GM19397 (cell line): ENCODE measurements around the gene SLC26A8.
"Not testable (repeated sequence)": the region's sequence is repeated elsewhere in the genome, so short reads cannot be mapped to it uniquely, and the experiment has no call there.

Experiments used
- ATAC-seq: cut with Tn5 transposase; IDR thresholded peaks from one replicate; pipeline ENCODE4 v1.9.1; 2021; ENCODE audit warnings: mild to moderate bottlenecking, moderate library complexity; ENCODE audit not compliant: unreplicated experiment

The SLC26A8 gene

GRCh38 chr6:35916893-35917292 lies 107.5 kb downstream of the SLC26A8 start:
- not testable (repeated sequence) for ATAC-seq

GRCh38 chr6:35916056-35916455 lies 108.4 kb downstream of the SLC26A8 start:
- no peak for ATAC-seq

- ATAC-seq = no peak
Measured at GRCh38 chr6:35914536-35914935, 109.9 kb downstream of the SLC26A8 start.

GRCh38 chr6:35911871-35912653 lies 112.4 kb downstream of the SLC26A8 start:
- ATAC-seq = no peak

GRCh38 chr6:35909571-35909970 lies 114.9 kb downstream of the SLC26A8 start:
- ATAC-seq = not testable (repeated sequence)

GRCh38 chr6:35908753-35909401 lies 115.6 kb downstream of the SLC26A8 start:
- ATAC-seq = not testable (repeated sequence)

- no peak for ATAC-seq
Measured at GRCh38 chr6:35907750-35908149, 116.7 kb downstream of the SLC26A8 start.

GRCh38 chr6:35906499-35906846 lies 118.0 kb downstream of the SLC26A8 start:
- ATAC-seq = no peak

- no peak for ATAC-seq
Measured at GRCh38 chr6:35905841-35906498, 118.5 kb downstream of the SLC26A8 start.

GRCh38 chr6:35905141-35905785 lies 119.2 kb downstream of the SLC26A8 start:
- ATAC-seq = no peak

GRCh38 chr6:35903679-35904078 lies 120.8 kb downstream of the SLC26A8 start:
- no peak for ATAC-seq

GRCh38 chr6:35900448-35900847 lies 124.0 kb downstream of the SLC26A8 start:
- ATAC-seq = no peak

GRCh38 chr6:35898003-35898402 lies 126.4 kb downstream of the SLC26A8 start:
- ATAC-seq = no peak

- no peak for ATAC-seq
Measured at GRCh38 chr6:35897486-35897885, 127.0 kb downstream of the SLC26A8 start.

- no peak for ATAC-seq
Measured at GRCh38 chr6:35897036-35897435, 127.4 kb downstream of the SLC26A8 start.

- no peak for ATAC-seq
Measured at GRCh38 chr6:35896228-35896627, 128.2 kb downstream of the SLC26A8 start.

- ATAC-seq = no peak
Measured at GRCh38 chr6:35895560-35895959, 128.9 kb downstream of the SLC26A8 start.

GRCh38 chr6:35894776-35895175 lies 129.7 kb downstream of the SLC26A8 start:
- no peak for ATAC-seq
